GM23338 (cell line): ENCODE measurements around the gene LRBA. TPM values are rescaled to one million over a fixed set of nuclear protein-coding genes. Genes with fewer than 3 reads are reported as not detected.

Experiments used
- ATAC-seq: fragments of 200-7000 bp; cut with Tn5 transposase; 3 replicates; pipeline ENCODE4 v1.9.1; 2020
- DNase-seq: peaks from one replicate; pipeline ENCODE4 v3.0.0-alpha.2; 2015; ENCODE audit warnings: low spot score
- H2AFZ ChIP-seq: fragments of 200-600 bp; sonication (generic); 2 replicates; pipeline ENCODE4 v1.8.0; 2016; ENCODE audit warnings: antibody characterized with exemption, mild to moderate bottlenecking, moderate library complexity
- H3F3A ChIP-seq: fragments of 200-600 bp; sonication (generic); replicated peaks from 2 replicates; pipeline ENCODE4 v1.8.0; 2017; ENCODE audit warnings: antibody characterized with exemption, mixed run types, low read depth
- H3K27ac ChIP-seq: fragments of 200-600 bp; sonication (generic); 2 replicates; pipeline ENCODE4 v1.6.1; 2016; ENCODE audit warnings: low read depth
- H3K27me3 ChIP-seq: fragments of 200-600 bp; sonication (generic); 2 replicates; pipeline ENCODE4 v1.8.0; 2016; ENCODE audit warnings: mild to moderate bottlenecking, mixed run types, moderate library complexity; ENCODE audit not compliant: insufficient read depth
- H3K36me3 ChIP-seq: fragments of 200-600 bp; sonication (generic); 2 replicates; pipeline ENCODE4 v1.8.0; 2016; ENCODE audit warnings: mild to moderate bottlenecking; ENCODE audit not compliant: insufficient read depth
- H3K4me1 ChIP-seq: fragments of 200-600 bp; sonication (generic); 2 replicates; pipeline ENCODE4 v1.8.0; 2016; ENCODE audit warnings: mild to moderate bottlenecking, moderate library complexity; ENCODE audit not compliant: insufficient read depth
- H3K4me2 ChIP-seq: fragments of 200-600 bp; sonication (generic); 2 replicates; pipeline ENCODE4 v1.7.1; 2017; ENCODE audit warnings: mixed run types
- H3K4me3 ChIP-seq: fragments of 200-600 bp; sonication (generic); 2 replicates; pipeline ENCODE4 v1.6.1; 2016; ENCODE audit warnings: mixed run types
- H3K79me2 ChIP-seq: fragments of 200-600 bp; sonication (generic); replicated peaks from 2 replicates; pipeline ENCODE4 v1.8.0; 2017; ENCODE audit warnings: mild to moderate bottlenecking; ENCODE audit not compliant: insufficient read depth
- H3K9me2 ChIP-seq: fragments of 200-600 bp; sonication (generic); 2 replicates; pipeline ENCODE4 v1.8.0; 2017; ENCODE audit not compliant: insufficient read depth
- H4K20me1 ChIP-seq: fragments of 200-600 bp; sonication (generic); replicated peaks from 2 replicates; pipeline ENCODE4 v1.8.0; 2017; ENCODE audit warnings: mild to moderate bottlenecking; ENCODE audit not compliant: insufficient read depth
- H3K27ac Mint-ChIP-seq: 2 replicates; pipeline ENCODE4 v1.8.0; 2020; ENCODE audit warnings: inconsistent platforms, mild to moderate bottlenecking, moderate library complexity, mixed read lengths
- H3K27me3 Mint-ChIP-seq: 3 replicates; pipeline ENCODE4 v1.8.0; 2022; ENCODE audit warnings: low read depth, mild to moderate bottlenecking, moderate library complexity, mixed read lengths, inconsistent platforms; ENCODE audit not compliant: insufficient read depth, poor library complexity
- H3K36me3 Mint-ChIP-seq: 3 replicates; pipeline ENCODE4 v1.8.0; 2021; ENCODE audit warnings: low read depth, mild to moderate bottlenecking, inconsistent platforms, moderate library complexity, mixed read lengths
- H3K4me1 Mint-ChIP-seq: 3 replicates; pipeline ENCODE4 v1.8.0; 2020; ENCODE audit warnings: mild to moderate bottlenecking, inconsistent platforms, mixed read lengths
- H3K4me3 Mint-ChIP-seq: 3 replicates; pipeline ENCODE4 v1.8.0; 2021; ENCODE audit warnings: moderate library complexity, mild to moderate bottlenecking, inconsistent platforms, mixed read lengths
- H3K9me3 Mint-ChIP-seq: 3 replicates; pipeline ENCODE4 v1.8.0; 2020; ENCODE audit warnings: moderate library complexity, mild to moderate bottlenecking, inconsistent platforms, mixed read lengths
- CREB1 ChIP-seq: fragments of 250-450 bp; sonication (Bioruptor Pico); IDR thresholded peaks from 2 replicates; pipeline ENCODE4 v1.5.0; 2020; ENCODE audit warnings: low read depth, mild to moderate bottlenecking, moderate library complexity
- CTCF ChIP-seq, 2 experiments: fragments of 200-600 bp in 1 of 2; sonication (generic) in 1 of 2; conservative IDR thresholded peaks; 2 replicates each; pipeline versions ENCODE4 v1.5.1 to v1.6.1; 2016 to 2017; ENCODE audit warnings: antibody characterized with exemption in 2 of 2, low read depth in 2 of 2, mild to moderate bottlenecking in 2 of 2, moderate library complexity in 1 of 2
- EZH2 ChIP-seq: fragments of 200-600 bp; sonication (generic); IDR thresholded peaks from one replicate; pipeline ENCODE4 v1.8.0; 2017; ENCODE audit warnings: antibody characterized with exemption, mild to moderate bottlenecking, low read depth; ENCODE audit not compliant: unreplicated experiment
- EZH2phosphoT487 ChIP-seq: fragments of 200-600 bp; sonication (generic); IDR thresholded peaks from one replicate; pipeline ENCODE4 v1.8.1; 2018; ENCODE audit warnings: antibody characterized with exemption; ENCODE audit not compliant: unreplicated experiment
- NANOG ChIP-seq: IDR thresholded peaks from 2 replicates; pipeline ENCODE4 v1.6.1; 2016; ENCODE audit warnings: antibody characterized with exemption, borderline replicate concordance
- POLR2AphosphoS5 ChIP-seq: IDR thresholded peaks from 2 replicates; pipeline ENCODE4 v1.6.1; 2016; ENCODE audit warnings: antibody characterized with exemption, low read depth
- STAT1 ChIP-seq: IDR thresholded peaks from one replicate; pipeline ENCODE4 v1.6.1; 2016; ENCODE audit warnings: antibody characterized with exemption; ENCODE audit not compliant: unreplicated experiment
- ZNF114 ChIP-seq: fragments of 250-450 bp; sonication (Bioruptor Pico); IDR thresholded peaks from 2 replicates; pipeline ENCODE4 v1.5.0; 2020; ENCODE audit warnings: mild to moderate bottlenecking, moderate library complexity
- polyA plus RNA-seq: library from polyadenylated mRNA; unstranded; fragments of >200 nt; fragmentation: Nextera tagmentation; extraction: Ambion mirVana; gene quantifications from 2 replicates; pipeline ENCODE4 v1.2.1, GENCODE V29; 2016
- total RNA-seq: library from RNA; depleted of rRNA; stranded (reverse); fragments of >200 nt; shearing (Covaris generic); gene quantifications from 2 replicates; pipeline ENCODE4 v1.2.3, GENCODE V29; 2014
- TF ChIP-seq, protein P1 (sequence below): IDR thresholded peaks from 2 replicates; pipeline ENCODE4 v1.6.1; 2016; ENCODE audit warnings: antibody characterized with exemption
- TF ChIP-seq, protein P2 (sequence below): IDR thresholded peaks from one replicate; pipeline ENCODE4 v1.6.1; 2018; ENCODE audit warnings: antibody characterized with exemption; ENCODE audit not compliant: unreplicated experiment

The LRBA gene
- total and polyA plus RNA-seq, 2 experiments from 2014 or later = 23.3 to 126 TPM

- TF ChIP-seq, protein P1, sequence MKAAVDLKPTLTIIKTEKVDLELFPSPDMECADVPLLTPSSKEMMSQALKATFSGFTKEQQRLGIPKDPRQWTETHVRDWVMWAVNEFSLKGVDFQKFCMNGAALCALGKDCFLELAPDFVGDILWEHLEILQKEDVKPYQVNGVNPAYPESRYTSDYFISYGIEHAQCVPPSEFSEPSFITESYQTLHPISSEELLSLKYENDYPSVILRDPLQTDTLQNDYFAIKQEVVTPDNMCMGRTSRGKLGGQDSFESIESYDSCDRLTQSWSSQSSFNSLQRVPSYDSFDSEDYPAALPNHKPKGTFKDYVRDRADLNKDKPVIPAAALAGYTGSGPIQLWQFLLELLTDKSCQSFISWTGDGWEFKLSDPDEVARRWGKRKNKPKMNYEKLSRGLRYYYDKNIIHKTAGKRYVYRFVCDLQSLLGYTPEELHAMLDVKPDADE = no peak
Observed at GRCh38 chr4:150329373-150329772, 685.7 kb downstream of the LRBA start (continued).

DNA sequence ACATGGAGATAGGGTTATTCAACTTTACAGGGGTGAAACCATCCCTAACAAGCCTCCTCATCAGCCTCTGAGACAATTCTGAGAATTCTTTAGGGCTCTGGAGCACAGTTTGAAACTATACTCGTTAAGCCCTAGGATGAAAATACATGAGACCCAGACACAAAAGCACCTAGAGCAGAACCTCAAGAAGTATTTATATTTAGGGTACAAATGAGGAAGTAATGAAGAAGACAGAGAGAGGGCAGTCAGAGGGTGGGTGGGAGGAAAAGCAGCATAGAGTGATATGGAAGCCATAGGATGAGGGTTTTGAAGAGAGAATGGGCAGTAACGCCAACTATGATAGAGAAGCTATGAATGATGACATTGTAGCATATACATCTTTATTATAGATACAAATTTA, 686.6 kb downstream of the LRBA start:
- Histone ChIP-seq H3K4me3 (no peak overlapping the region), H3K36me3 (no peaks in the 10 kb centered on the region), H3F3A (no peaks in the 10 kb centered on the region), H2AFZ (no peak overlapping the region), H3K27me3 (no peaks in the 10 kb centered on the region), H3K27ac (no peak overlapping the region), H3K79me2 (no peaks in the 10 kb centered on the region), H3K4me1 (peaks cover 3% of the 10 kb centered on the region; the same call in 1 of the 2 replicates), H3K4me2 (no peak overlapping the region), H4K20me1 (no peaks in the 10 kb centered on the region), H3K9me2 (no peaks in the 10 kb centered on the region)
- DNase-seq (no peak), ATAC-seq (no peak)
- no peak for TF ChIP-seq CREB1 (CRISPR knock-in tag)
- TF ChIP-seq, protein P2, sequence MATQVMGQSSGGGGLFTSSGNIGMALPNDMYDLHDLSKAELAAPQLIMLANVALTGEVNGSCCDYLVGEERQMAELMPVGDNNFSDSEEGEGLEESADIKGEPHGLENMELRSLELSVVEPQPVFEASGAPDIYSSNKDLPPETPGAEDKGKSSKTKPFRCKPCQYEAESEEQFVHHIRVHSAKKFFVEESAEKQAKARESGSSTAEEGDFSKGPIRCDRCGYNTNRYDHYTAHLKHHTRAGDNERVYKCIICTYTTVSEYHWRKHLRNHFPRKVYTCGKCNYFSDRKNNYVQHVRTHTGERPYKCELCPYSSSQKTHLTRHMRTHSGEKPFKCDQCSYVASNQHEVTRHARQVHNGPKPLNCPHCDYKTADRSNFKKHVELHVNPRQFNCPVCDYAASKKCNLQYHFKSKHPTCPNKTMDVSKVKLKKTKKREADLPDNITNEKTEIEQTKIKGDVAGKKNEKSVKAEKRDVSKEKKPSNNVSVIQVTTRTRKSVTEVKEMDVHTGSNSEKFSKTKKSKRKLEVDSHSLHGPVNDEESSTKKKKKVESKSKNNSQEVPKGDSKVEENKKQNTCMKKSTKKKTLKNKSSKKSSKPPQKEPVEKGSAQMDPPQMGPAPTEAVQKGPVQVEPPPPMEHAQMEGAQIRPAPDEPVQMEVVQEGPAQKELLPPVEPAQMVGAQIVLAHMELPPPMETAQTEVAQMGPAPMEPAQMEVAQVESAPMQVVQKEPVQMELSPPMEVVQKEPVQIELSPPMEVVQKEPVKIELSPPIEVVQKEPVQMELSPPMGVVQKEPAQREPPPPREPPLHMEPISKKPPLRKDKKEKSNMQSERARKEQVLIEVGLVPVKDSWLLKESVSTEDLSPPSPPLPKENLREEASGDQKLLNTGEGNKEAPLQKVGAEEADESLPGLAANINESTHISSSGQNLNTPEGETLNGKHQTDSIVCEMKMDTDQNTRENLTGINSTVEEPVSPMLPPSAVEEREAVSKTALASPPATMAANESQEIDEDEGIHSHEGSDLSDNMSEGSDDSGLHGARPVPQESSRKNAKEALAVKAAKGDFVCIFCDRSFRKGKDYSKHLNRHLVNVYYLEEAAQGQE = no peak
- no peak for TF ChIP-seq EZH2
- H3K27ac Mint-ChIP-seq = no peak overlapping the region
- no peak overlapping the region for H3K4me3 Mint-ChIP-seq
- no peaks in the 10 kb centered on the region for H3K36me3 Mint-ChIP-seq
- H3K9me3 Mint-ChIP-seq = no peaks in the 10 kb centered on the region
- no peaks in the 10 kb centered on the region for H3K27me3 Mint-ChIP-seq
- H3K4me1 Mint-ChIP-seq = peaks cover 11% of the 10 kb centered on the region

DNA sequence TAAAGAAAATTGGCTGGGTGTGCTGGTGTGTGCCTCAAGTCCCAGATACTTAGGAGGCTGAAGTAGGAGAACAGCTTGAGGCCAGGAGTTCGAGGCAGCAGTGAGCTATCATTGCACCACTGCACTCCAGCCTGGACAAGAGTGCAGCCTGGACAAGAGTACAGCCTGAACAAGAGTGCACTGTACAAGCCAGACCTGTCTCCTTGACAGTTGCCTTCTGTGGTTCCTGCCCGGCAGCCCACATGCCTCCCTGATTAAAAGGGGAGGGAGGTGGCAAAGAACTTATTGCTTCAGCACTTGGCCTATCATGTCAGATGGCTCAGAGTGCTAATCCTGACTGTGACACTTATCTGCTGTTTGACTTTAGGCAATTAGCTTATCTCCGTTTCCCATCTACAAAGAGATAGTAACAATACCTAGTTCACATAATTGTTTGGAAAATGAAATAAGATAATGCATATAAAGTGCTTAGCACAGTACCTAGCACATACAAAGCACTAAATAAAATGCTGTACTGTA, 687.8 kb downstream of the LRBA start:
- H3K4me1 Mint-ChIP-seq = peaks cover 11% of the 10 kb centered on the region
- H3K27me3 Mint-ChIP-seq = no peaks in the 10 kb centered on the region
- no peak overlapping the region for H3K4me3 ChIP-seq
- DNase-seq = no peak
- TF ChIP-seq, protein P2 = no peak
- TF ChIP-seq POLR2AphosphoS5 (no peak), CTCF (conservative IDR thresholded peaks at IDR 0.05; ENCODE audit: low read depth in 2 of 2) (no peak), EZH2 (no peak), EZH2phosphoT487 (no peak), ZNF114 (CRISPR knock-in tag) (no peak), NANOG (no peak), STAT1 (no peak)
- H3K27ac Mint-ChIP-seq = no peak overlapping the region
- H2AFZ ChIP-seq = no peak overlapping the region
- no peaks in the 10 kb centered on the region for H3K27me3 ChIP-seq
- H4K20me1 ChIP-seq = no peaks in the 10 kb centered on the region
- no peak overlapping the region for H3K27ac ChIP-seq
- peaks cover 3% of the 10 kb centered on the region; the same call in 1 of the 2 replicates for H3K4me1 ChIP-seq
- H3K36me3 ChIP-seq = no peaks in the 10 kb centered on the region
- no peak for ATAC-seq
- no peaks in the 10 kb centered on the region for H3F3A ChIP-seq
- H3K9me2 ChIP-seq = no peaks in the 10 kb centered on the region
- H3K4me2 ChIP-seq = no peak overlapping the region
- no peaks in the 10 kb centered on the region for H3K79me2 ChIP-seq
- H3K4me3 Mint-ChIP-seq = no peak overlapping the region
- no peaks in the 10 kb centered on the region for H3K36me3 Mint-ChIP-seq
- no peaks in the 10 kb centered on the region for H3K9me3 Mint-ChIP-seq
